CD4-positive, alpha-beta T cell treated with Interleukin-1 beta for 1 hour (primary cell): ENCODE measurements around the gene PHLPP2.
"Not testable (repeated sequence)": the region's sequence is repeated elsewhere in the genome, so short reads cannot be mapped to it uniquely, and the experiment has no call there.

Source experiments
- DNase-seq, 2 donors: peaks; one replicate each; pipeline ENCODE4 v3.0.0-alpha.2; 2020 to 2022

The PHLPP2 gene

GRCh38 chr16:71622088-71622487 lies 102.4 kb downstream of the PHLPP2 start:
- DNase-seq: peak in 1 of 2 donors; percentile 29

DNA sequence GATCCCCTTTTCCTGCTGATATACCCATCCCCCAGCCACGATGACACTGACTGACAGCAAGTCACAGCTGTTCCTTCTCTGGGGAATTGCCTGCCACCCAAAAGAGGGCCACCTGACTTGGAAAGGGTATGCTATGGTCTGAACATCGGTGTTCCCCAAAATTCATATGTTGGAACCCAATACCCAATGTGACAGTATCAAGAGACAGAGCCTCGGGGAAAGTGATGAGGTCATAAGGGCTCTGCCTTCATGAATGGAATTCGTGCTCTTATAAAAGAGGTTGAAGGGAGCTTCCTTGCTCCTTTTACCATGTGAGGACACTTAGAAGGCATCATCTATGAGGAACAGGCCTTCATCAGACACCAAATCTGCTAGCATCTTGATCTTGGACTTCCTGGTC lies 106.1 kb downstream of the PHLPP2 start:
- no peak for DNase-seq

DNA sequence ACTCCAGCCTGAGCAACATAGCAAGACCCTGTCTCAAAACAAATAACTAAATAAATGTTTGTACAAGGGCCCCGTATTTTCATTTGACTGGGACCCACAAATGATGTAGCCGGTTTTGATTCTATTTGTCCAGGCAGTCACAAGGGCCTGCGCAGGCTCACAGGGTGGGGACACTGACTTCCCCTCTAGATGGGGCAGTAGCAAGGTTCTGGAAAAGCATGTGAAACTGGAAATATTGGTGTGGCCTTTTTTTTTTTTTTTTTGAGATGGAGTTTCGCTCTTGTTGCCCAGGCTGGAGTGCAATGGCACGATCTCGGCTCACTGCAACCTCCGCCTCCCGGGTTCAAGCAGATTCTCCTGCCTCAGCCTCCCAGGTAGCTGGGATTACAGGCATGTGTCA lies 109.5 kb downstream of the PHLPP2 start:
- not testable (repeated sequence) for DNase-seq

GRCh38 chr16:71610936-71611871 lies 113.3 kb downstream of the PHLPP2 start:
- DNase-seq: peak; percentile 73 to 77

DNA sequence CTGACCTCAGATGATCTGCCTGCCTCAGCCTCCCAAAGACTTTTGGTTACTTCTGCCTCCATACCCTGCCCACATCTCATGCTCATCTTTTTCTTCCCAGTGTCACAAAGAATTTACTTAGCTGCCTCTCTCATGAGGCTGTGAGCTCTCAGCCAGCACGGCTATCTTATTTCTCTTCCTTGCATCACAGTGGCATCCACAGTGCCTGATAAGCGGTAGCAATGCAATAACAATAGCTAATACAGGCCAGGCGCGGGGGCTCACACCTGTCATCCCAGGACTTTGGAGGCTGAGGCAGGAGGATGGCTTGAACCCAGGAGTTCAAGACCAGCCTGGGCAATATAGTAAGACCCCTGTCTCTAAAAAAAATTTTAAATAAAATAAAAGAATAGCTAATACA lies 114.1 kb downstream of the PHLPP2 start:
- DNase-seq: no peak

- DNase-seq: no peak
Observed at GRCh38 chr16:71609066-71609465, 115.4 kb downstream of the PHLPP2 start.

GRCh38 chr16:71600822-71601221 lies 123.7 kb downstream of the PHLPP2 start:
- DNase-seq: no peak

GRCh38 chr16:71598426-71598825 lies 126.1 kb downstream of the PHLPP2 start:
- DNase-seq: not testable (repeated sequence)

DNA sequence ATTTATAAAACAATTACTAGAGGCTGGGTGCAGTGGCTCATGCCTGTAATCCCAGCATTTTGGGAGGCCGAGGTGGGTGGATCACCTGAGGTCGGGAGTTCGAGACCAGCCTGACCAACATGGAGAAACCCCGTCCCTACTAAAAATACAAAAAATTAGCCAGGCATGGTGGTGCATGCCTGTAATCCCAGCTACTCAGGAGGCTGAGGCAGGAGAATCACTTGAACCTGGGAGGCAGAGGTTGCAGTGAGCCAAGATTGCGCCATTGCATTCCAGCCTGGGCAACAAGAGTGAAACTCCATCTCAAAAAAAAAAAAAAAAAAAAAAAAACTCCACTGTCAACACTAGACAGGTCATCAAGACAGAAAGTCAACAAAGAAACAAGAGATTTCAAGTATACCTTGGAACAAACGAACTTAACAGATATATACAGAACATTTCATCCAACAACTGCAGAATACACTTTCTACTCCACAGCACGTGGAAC lies 129.1 kb downstream of the PHLPP2 start:
- DNase-seq: not testable (repeated sequence)
